HepG2 (cell line): ENCODE results near the gene F7. TPM values are rescaled to one million over a fixed set of nuclear protein-coding genes. Genes with fewer than 3 reads are reported as not detected.

Source experiments
- ATF7-NPFF ChIP-seq: sonication (generic); formaldehyde crosslinking; IDR thresholded peaks from 2 replicates; pipeline ENCODE4 v1.8.1; 2023; ENCODE audit warnings: mild to moderate bottlenecking, low read depth, missing genetic modification reagents, moderate library complexity
- CSRNP2 ChIP-seq: sonication (generic); formaldehyde crosslinking; conservative IDR thresholded peaks from 2 replicates; pipeline ENCODE4 v1.8.0; 2022; ENCODE audit warnings: low read depth, missing genetic modification reagents
- EHMT2 ChIP-seq: fragments of 200-600 bp; sonication (generic); IDR thresholded peaks from 2 replicates; pipeline ENCODE4 v1.7.0; 2017; ENCODE audit warnings: antibody characterized with exemption, low read depth, low read length, borderline replicate concordance
- FOXO4 ChIP-seq: sonication (generic); formaldehyde crosslinking; conservative IDR thresholded peaks from 2 replicates; pipeline ENCODE4 v1.8.1; 2023; ENCODE audit warnings: missing genetic modification reagents
- HOXA5 ChIP-seq: sonication (generic); formaldehyde crosslinking; IDR thresholded peaks from 2 replicates; pipeline ENCODE4 v1.4.0; 2020; ENCODE audit warnings: missing genetic modification reagents
- MYC ChIP-seq: sonication (generic); formaldehyde crosslinking; IDR thresholded peaks from 2 replicates; pipeline ENCODE4 v1.9.0; 2021; ENCODE audit warnings: missing genetic modification reagents, borderline replicate concordance
- NFE2L1 ChIP-seq: sonication (generic); formaldehyde crosslinking; IDR thresholded peaks from 2 replicates; pipeline ENCODE4 v1.4.0; 2020; ENCODE audit warnings: missing genetic modification reagents, mild to moderate bottlenecking, borderline replicate concordance
- ZBTB20 ChIP-seq: sonication (generic); formaldehyde crosslinking; IDR thresholded peaks from 2 replicates; pipeline ENCODE4 v1.8.1; 2023; ENCODE audit warnings: missing genetic modification reagents, low read depth, mild to moderate bottlenecking, borderline replicate concordance
- ZEB1 ChIP-seq: IDR thresholded peaks from 2 replicates; pipeline ENCODE4 v1.6.1; 2012; ENCODE audit warnings: mild to moderate bottlenecking, low read depth, inconsistent platforms; ENCODE audit not compliant: insufficient replicate concordance
- ZNF605 ChIP-seq: sonication (generic); formaldehyde crosslinking; IDR thresholded peaks from 2 replicates; pipeline ENCODE4 v1.8.0; 2022; ENCODE audit warnings: mild to moderate bottlenecking, missing genetic modification reagents
- ZNF619 ChIP-seq: sonication (generic); formaldehyde crosslinking; IDR thresholded peaks from 2 replicates; pipeline ENCODE4 v1.4.0; 2020; ENCODE audit warnings: mild to moderate bottlenecking, missing genetic modification reagents
- ZNF746 ChIP-seq: sonication (generic); formaldehyde crosslinking; IDR thresholded peaks from 2 replicates; pipeline ENCODE4 v1.8.0; 2022; ENCODE audit warnings: mild to moderate bottlenecking, missing genetic modification reagents
- ZNF749 ChIP-seq: sonication (generic); formaldehyde crosslinking; IDR thresholded peaks from 2 replicates; pipeline ENCODE4 v1.8.0; 2022; ENCODE audit warnings: mild to moderate bottlenecking, missing genetic modification reagents, moderate library complexity, borderline replicate concordance
- ZNF75D ChIP-seq: sonication (generic); formaldehyde crosslinking; IDR thresholded peaks from 2 replicates; pipeline ENCODE4 v1.8.1; 2023; ENCODE audit warnings: missing genetic modification reagents, mild to moderate bottlenecking, borderline replicate concordance
- polyA plus RNA-seq, 8 experiments: library from polyadenylated mRNA; depleted of rRNA in 3 of 8; stranded (reverse) in 7 of 8; unstranded in 1 of 8; fragments of >200 nt; fragmentation: Illumina TruSeq in 4 of 8; extraction: Trizol in 4 of 8; gene quantifications; 2 replicates each; pipeline versions ENCODE4 v1.2.1 to v1.2.3, GENCODE V29; 2011 to 2016; ENCODE audit warnings: low read depth in 4 of 8, missing spikeins in 1 of 8, mixed read lengths in 1 of 8; ENCODE audit not compliant: insufficient read depth in 1 of 8
- total RNA-seq, 5 experiments: library from RNA; depleted of rRNA; stranded (reverse); fragments of >200 nt; fragmentation: Illumina TruSeq; extraction: Trizol; gene quantifications; 2 replicates each; pipeline ENCODE4 v1.2.3, GENCODE V29; 2016; ENCODE audit warnings: low read depth in 1 of 5
- TF ChIP-seq, protein P1 (sequence below): sonication (generic); formaldehyde crosslinking; IDR thresholded peaks from 2 replicates; pipeline ENCODE4 v1.4.0; 2020; ENCODE audit warnings: missing genetic modification reagents
- TF ChIP-seq, protein P2 (sequence below): sonication (generic); formaldehyde crosslinking; IDR thresholded peaks from 2 replicates; pipeline ENCODE4 v1.8.0; 2022; ENCODE audit warnings: missing genetic modification reagents, mild to moderate bottlenecking, borderline replicate concordance

Gene F7
- total and polyA plus RNA-seq, 2 of the 13 experiments (the other 11 are each of a cell fraction or from before 2014, with no cell fraction given) = 12.6 to 26.5 TPM

DNA sequence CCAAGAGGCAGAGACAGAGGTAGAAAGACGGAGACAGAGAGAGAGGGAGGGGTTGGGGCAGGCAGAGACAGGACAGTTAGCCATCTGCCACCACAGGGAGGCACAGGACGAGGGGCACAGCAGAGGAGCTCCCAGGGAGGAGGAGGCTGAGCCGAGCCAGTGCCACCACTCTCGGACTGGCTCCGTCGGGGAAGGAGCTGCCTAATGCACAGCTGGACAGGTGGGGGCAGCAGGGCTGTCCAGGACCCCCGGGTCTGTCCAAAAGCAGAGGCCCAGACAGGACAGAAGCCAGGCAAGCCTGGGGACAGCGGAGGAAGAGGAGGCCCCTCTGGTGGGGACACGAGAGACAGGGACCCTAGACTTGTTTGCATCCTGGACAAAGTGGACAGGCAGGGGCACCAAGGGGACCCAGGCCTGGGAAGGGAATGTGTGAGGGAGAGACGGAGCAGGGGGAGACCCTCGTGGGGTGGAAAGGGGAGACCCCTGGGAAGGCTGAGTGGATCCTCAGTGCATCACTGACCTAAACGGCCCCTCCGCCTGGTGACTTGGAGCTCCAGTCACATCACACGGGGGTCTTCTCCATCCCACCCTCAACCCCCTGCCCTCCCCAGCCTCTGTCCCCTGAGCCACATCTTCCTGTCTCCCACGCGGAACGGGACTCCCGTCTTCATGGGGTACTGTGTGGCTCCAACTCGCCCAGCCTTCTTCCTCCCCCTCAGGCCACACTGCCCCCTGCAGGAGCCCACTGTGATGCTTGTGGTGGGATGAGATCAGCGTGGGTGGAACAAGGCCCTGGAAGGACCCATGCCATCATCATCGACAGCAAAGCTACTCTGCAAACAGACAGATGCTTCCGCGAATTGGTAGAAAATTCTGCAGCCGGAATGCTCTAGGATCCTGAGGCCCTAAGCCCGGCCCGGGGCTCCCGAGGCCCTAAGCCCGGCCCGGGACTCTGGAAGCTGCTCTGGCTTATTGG is 17.9 kb downstream of the F7 start (continued):
- TF ChIP-seq FOXO4 (0 out of 2 replicates have a peak, but pooled peaks have one; percentile 40), CSRNP2 (CRISPR knock-in tag) (no peak), EHMT2 (no peak), MYC (CRISPR knock-in tag) (no peak; the same call in 1 of the 2 replicates), ZBTB20 (CRISPR knock-in tag) (no peak), HOXA5 (CRISPR knock-in tag) (no peak), ZEB1 (no peak), ZNF605 (CRISPR knock-in tag) (no peak), ZNF746 (CRISPR knock-in tag) (no peak), ATF7-NPFF (CRISPR knock-in tag) (no peak), ZNF619 (CRISPR knock-in tag) (no peak), NFE2L1 (CRISPR knock-in tag) (no peak), ZNF749 (CRISPR knock-in tag) (no peak), ZNF75D (CRISPR knock-in tag) (no peak)
- TF ChIP-seq, protein P1, sequence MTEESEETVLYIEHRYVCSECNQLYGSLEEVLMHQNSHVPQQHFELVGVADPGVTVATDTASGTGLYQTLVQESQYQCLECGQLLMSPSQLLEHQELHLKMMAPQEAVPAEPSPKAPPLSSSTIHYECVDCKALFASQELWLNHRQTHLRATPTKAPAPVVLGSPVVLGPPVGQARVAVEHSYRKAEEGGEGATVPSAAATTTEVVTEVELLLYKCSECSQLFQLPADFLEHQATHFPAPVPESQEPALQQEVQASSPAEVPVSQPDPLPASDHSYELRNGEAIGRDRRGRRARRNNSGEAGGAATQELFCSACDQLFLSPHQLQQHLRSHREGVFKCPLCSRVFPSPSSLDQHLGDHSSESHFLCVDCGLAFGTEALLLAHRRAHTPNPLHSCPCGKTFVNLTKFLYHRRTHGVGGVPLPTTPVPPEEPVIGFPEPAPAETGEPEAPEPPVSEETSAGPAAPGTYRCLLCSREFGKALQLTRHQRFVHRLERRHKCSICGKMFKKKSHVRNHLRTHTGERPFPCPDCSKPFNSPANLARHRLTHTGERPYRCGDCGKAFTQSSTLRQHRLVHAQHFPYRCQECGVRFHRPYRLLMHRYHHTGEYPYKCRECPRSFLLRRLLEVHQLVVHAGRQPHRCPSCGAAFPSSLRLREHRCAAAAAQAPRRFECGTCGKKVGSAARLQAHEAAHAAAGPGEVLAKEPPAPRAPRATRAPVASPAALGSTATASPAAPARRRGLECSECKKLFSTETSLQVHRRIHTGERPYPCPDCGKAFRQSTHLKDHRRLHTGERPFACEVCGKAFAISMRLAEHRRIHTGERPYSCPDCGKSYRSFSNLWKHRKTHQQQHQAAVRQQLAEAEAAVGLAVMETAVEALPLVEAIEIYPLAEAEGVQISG (CRISPR knock-in tag) = no peak
- TF ChIP-seq, protein P2, sequence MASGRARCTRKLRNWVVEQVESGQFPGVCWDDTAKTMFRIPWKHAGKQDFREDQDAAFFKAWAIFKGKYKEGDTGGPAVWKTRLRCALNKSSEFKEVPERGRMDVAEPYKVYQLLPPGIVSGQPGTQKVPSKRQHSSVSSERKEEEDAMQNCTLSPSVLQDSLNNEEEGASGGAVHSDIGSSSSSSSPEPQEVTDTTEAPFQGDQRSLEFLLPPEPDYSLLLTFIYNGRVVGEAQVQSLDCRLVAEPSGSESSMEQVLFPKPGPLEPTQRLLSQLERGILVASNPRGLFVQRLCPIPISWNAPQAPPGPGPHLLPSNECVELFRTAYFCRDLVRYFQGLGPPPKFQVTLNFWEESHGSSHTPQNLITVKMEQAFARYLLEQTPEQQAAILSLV = 0 out of 2 replicates have a peak, but pooled peaks have one; percentile 19
